ENCODE data around the gene MAP4K1.

MAP4K1 gene

GRCh38 chr19:38664503-38665211 is 46.9 kb upstream of the MAP4K1 start:
- peak overlapping the region; percentile 88 for H3K27ac ChIP-seq
- TF ChIP-seq CTCF (IDR thresholded peaks at IDR 0.05), result no peak
- H3K36me3 ChIP-seq, result no peaks in the 10 kb centered on the region
- H3K9me3 ChIP-seq, result no peaks in the 10 kb centered on the region
- no peaks in the 10 kb centered on the region for H3K27me3 ChIP-seq
- peaks cover 91 to 98% of the 10 kb centered on the region in 2 experiments for H3K4me1 ChIP-seq (ENCODE audit: control insufficient read depth in 1 of 2, insufficient read depth in 1 of 2, low read depth in 1 of 2, low read length in 1 of 2)
- H3K4me3 ChIP-seq (ENCODE audit: low read depth in 1 of 2, low read length in 1 of 2), result peak overlapping the region; percentile 46 to 49

GRCh38 chr19:38663957-38664502 is 46.3 kb upstream of the MAP4K1 start:
- peaks cover 91 to 98% of the 10 kb centered on the region in 2 experiments for H3K4me1 ChIP-seq (ENCODE audit: control insufficient read depth in 1 of 2, insufficient read depth in 1 of 2, low read depth in 1 of 2, low read length in 1 of 2)
- H3K4me3 ChIP-seq (ENCODE audit: low read depth in 1 of 2, low read length in 1 of 2), result peak overlapping the region; percentile 46 to 49
- no peaks in the 10 kb centered on the region for H3K27me3 ChIP-seq
- no peaks in the 10 kb centered on the region for H3K9me3 ChIP-seq
- H3K36me3 ChIP-seq, result no peaks in the 10 kb centered on the region
- H3K27ac ChIP-seq, result peak overlapping the region; percentile 88
- TF ChIP-seq CTCF (IDR thresholded peaks at IDR 0.05), result no peak

DNA sequence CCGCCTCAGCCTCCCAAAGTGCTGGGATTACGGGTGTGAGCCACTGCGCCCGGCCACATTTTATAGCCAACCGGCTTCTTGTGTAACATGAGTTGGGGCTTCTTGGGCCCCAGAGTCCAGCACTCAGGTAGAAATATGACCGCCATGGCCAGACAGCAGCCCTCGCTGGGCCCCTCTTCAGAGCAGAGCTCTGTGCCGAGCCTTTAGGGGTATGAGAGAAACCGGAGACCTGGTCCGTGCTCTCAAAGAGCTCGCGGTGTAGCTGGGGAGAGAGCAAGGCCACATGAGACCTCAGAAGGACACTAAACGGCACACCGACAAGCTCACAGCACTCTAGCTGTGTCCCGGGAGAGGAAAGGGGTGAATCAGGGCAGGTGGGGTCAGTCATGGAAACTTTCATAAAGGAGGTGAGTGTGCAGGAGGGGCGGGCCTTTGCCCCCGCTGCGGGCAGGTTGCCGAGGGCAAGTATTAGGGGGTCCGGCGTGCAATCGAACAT is 45.5 kb upstream of the MAP4K1 start:
- H3K27me3 ChIP-seq, result no peaks in the 10 kb centered on the region
- peak overlapping the region; percentile 33 to 49 for H3K4me3 ChIP-seq (ENCODE audit: low read depth in 1 of 2, low read length in 1 of 2)
- H3K27ac ChIP-seq, result peak overlapping the region; percentile 88
- peaks cover 91 to 97% of the 10 kb centered on the region in 2 experiments for H3K4me1 ChIP-seq (ENCODE audit: control insufficient read depth in 1 of 2, insufficient read depth in 1 of 2, low read depth in 1 of 2, low read length in 1 of 2)
- H3K36me3 ChIP-seq, result no peaks in the 10 kb centered on the region
- TF ChIP-seq CTCF (IDR thresholded peaks at IDR 0.05), result no peak
- no peaks in the 10 kb centered on the region for H3K9me3 ChIP-seq

GRCh38 chr19:38662537-38663155 is 44.9 kb upstream of the MAP4K1 start:
- TF ChIP-seq CTCF (IDR thresholded peaks at IDR 0.05), result no peak
- peak overlapping the region; percentile 33 to 49 for H3K4me3 ChIP-seq (ENCODE audit: low read depth in 1 of 2, low read length in 1 of 2)
- H3K4me1 ChIP-seq (ENCODE audit: control insufficient read depth in 1 of 2, insufficient read depth in 1 of 2, low read depth in 1 of 2, low read length in 1 of 2), result peaks cover 90 to 92% of the 10 kb centered on the region in 2 experiments
- H3K27me3 ChIP-seq, result no peaks in the 10 kb centered on the region
- H3K36me3 ChIP-seq, result no peaks in the 10 kb centered on the region
- no peaks in the 10 kb centered on the region for H3K9me3 ChIP-seq
- peak overlapping the region; percentile 88 for H3K27ac ChIP-seq

- Histone ChIP-seq H3K27me3 (no peaks in the 10 kb centered on the region), H3K27ac (peak overlapping the region; percentile 88), H3K4me1 (ENCODE audit: control insufficient read depth in 1 of 2, insufficient read depth in 1 of 2, low read depth in 1 of 2, low read length in 1 of 2) (peaks cover 90 to 92% of the 10 kb centered on the region in 2 experiments), H3K9me3 (no peaks in the 10 kb centered on the region), H3K4me3 (ENCODE audit: low read depth in 1 of 2, low read length in 1 of 2) (no peak overlapping the region), H3K36me3 (no peaks in the 10 kb centered on the region)
- TF ChIP-seq CTCF (IDR thresholded peaks at IDR 0.05), result no peak
These were observed 44.2 kb upstream of the MAP4K1 start for GRCh38 chr19:38661996-38662395.

All from neutrophil (primary cell).